Airway epithelial cell (primary cell): ENCODE data around the gene SRGN. TPM values are rescaled to one million over a fixed set of nuclear protein-coding genes. Genes with fewer than 3 reads are reported as not detected.

Source experiments
- total RNA-seq: library from RNA; depleted of rRNA; stranded (reverse); fragments of >200 nt; gene quantifications from 2 replicates; pipeline ENCODE4 v1.2.3, GENCODE V29; 2015

SRGN gene, protein sequence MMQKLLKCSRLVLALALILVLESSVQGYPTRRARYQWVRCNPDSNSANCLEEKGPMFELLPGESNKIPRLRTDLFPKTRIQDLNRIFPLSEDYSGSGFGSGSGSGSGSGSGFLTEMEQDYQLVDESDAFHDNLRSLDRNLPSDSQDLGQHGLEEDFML
- 1.2 and 1.6 TPM in 2 replicates for total RNA-seq

DNA sequence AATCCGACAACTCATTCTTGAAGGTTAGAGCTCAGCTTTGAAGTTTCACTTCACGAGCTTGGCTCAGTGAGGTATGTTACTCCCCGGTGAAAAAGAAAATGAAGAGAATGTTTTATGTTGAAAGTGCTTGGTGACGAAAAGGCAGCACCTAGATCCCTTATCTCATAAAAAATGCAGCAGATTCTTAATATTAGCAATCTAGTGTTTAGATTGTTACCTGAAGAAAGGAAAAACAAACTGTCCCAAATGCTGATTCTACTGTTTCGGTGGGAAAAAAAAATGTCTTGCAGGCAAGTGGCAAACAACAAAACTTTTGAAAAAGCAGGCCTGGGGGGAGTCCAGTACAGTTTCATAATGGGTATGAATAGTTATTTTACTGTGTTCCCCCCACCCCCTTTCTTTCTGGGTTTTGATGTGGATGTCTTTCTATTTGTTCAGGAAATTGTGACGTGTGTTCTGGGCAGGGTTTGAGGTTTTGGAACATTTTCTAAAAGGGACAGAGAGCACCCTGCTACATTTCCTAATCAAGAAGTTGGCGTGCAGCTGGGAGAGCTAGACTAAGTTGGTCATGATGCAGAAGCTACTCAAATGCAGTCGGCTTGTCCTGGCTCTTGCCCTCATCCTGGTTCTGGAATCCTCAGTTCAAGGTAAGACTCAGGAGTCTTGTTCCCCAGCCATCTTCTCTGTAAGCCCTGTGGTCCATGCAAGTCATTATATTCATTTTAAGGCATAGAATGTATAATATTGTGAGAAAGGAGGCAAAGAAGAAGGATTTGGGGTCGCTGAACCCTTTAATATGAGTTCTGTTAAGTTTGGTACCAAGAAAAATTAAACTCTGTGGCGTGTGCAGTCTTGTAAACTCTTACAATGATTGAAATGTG is at the start of gene SRGN:
Gene SRGN, plus strand, starts transcription at position 514 of the 881 bp plus-strand sequence. Its CDS starts 55 bp downstream, at position 569.

DNA sequence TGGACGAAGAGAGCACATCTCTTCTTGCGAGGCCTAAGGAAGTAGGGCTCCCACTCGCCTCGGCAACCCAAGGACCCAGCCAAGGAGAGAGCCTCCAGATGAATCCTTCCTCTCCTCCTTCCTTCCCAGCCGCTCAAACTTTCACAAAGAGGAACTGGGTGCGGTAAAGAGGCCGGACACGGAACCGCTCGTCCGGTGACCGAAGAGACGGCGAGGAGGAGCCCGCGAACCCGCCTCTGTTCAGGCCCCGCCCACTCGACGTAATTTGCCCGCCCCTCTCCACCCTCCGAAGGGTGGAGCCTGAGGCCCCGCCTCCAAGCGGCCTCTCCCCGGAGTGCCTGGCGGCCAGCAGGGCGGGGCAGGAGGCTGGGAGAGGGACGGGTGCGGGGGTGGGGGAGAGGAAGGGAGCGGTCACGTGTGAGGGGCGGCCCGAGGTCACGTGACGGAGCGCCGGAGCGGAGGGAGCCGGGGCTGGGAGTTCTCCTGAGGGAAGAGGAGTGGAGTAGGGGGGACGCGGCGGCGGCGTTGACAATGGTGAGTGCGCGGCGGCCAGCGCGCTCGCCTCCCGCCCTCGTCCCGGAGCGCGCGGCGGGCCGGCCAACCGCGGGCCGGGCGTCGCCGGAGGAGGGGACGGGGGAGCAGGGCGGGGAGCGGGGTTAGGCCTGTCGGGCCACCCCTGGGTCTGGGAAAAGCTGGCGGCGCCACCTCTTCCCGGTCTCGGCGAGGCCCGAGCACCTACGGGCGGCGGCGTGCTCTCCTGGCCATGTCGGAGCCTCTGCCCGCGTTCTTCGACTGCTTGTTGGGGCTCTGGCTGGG is 36.1 kb downstream of the SRGN start, which contains the start of gene VPS26A:
Gene VPS26A, plus strand, starts transcription at position 432 of the 816 bp plus-strand sequence. Its CDS starts 100 bp downstream, at position 532.

Other genes with a start within 250 kb of the SRGN start
- gene DDX50, start 186.8 kb upstream of the SRGN start, total RNA-seq = 28.4 and 33.2 TPM in 2 replicates
- 73.2 and 88.6 TPM in 2 replicates for gene DDX21, start 131.9 kb upstream of the SRGN start, total RNA-seq
- 29.4 and 33.9 TPM in 2 replicates for gene KIFBP, start 99.3 kb upstream of the SRGN start, total RNA-seq
- gene VPS26A, start 36.1 kb downstream of the SRGN start, total RNA-seq = 13.7 and 27.2 TPM in 2 replicates
- 15.8 and 25.6 TPM in 2 replicates for gene SUPV3L1, start 92.1 kb downstream of the SRGN start, total RNA-seq
- 0.23 and 0.49 TPM in 2 replicates for gene HKDC1, start 132.2 kb downstream of the SRGN start, total RNA-seq
- gene HK1, start 190.4 kb downstream of the SRGN start, total RNA-seq = 243 and 244 TPM in 2 replicates